HG03135 (cell line): ENCODE measurements around the gene FIGNL1.

Source experiments
- ATAC-seq: cut with Tn5 transposase; IDR thresholded peaks from one replicate; pipeline ENCODE4 v1.9.1; 2021; ENCODE audit warnings: mild to moderate bottlenecking, moderate library complexity; ENCODE audit not compliant: unreplicated experiment

Gene FIGNL1

GRCh38 chr7:50431722-50432305 is 18.3 kb downstream of the FIGNL1 start:
- no peak for ATAC-seq

GRCh38 chr7:50431316-50431715 is 18.8 kb downstream of the FIGNL1 start:
- ATAC-seq, result no peak

- no peak for ATAC-seq
Measured at GRCh38 chr7:50428911-50429310, 21.2 kb downstream of the FIGNL1 start.

GRCh38 chr7:50427518-50427917 is 22.6 kb downstream of the FIGNL1 start:
- no peak for ATAC-seq

- no peak for ATAC-seq
Measured at GRCh38 chr7:50426280-50427045, 23.7 kb downstream of the FIGNL1 start.

- no peak for ATAC-seq
Measured at GRCh38 chr7:50425318-50425717, 24.8 kb downstream of the FIGNL1 start.

GRCh38 chr7:50423860-50424259 is 26.3 kb downstream of the FIGNL1 start:
- no peak for ATAC-seq

GRCh38 chr7:50422858-50423257 is 27.3 kb downstream of the FIGNL1 start:
- ATAC-seq, result no peak

GRCh38 chr7:50421043-50421442 is 29.1 kb downstream of the FIGNL1 start:
- no peak for ATAC-seq

GRCh38 chr7:50418526-50419290 is 31.4 kb downstream of the FIGNL1 start:
- no peak for ATAC-seq

GRCh38 chr7:50418086-50418515 is 32.0 kb downstream of the FIGNL1 start:
- ATAC-seq, result peak; percentile 88

- ATAC-seq, result peak; percentile 65
Measured at GRCh38 chr7:50416527-50417182, 33.5 kb downstream of the FIGNL1 start.

GRCh38 chr7:50415844-50416364 is 34.2 kb downstream of the FIGNL1 start:
- ATAC-seq, result no peak

GRCh38 chr7:50413561-50413960 is 36.6 kb downstream of the FIGNL1 start:
- ATAC-seq, result no peak

- no peak for ATAC-seq
Measured at GRCh38 chr7:50412973-50413372, 37.2 kb downstream of the FIGNL1 start.

- ATAC-seq, result no peak
Measured at GRCh38 chr7:50411332-50411731, 38.8 kb downstream of the FIGNL1 start.

- peak; percentile 42 for ATAC-seq
Measured at GRCh38 chr7:50409856-50410745, 40.0 kb downstream of the FIGNL1 start.

- ATAC-seq, result no peak
Measured at GRCh38 chr7:50406935-50407334, 43.2 kb downstream of the FIGNL1 start.

- no peak for ATAC-seq
Measured at GRCh38 chr7:50405221-50405620, 44.9 kb downstream of the FIGNL1 start.

GRCh38 chr7:50404392-50404791 is 45.8 kb downstream of the FIGNL1 start:
- ATAC-seq, result no peak
